CD4-positive, alpha-beta T cell treated with Interleukin-10 for 1 hour (primary cell): ENCODE data around the gene SPATA3.

Experiments
- DNase-seq: peaks from one replicate; pipeline ENCODE4 v3.0.0-alpha.2; 2020

SPATA3 gene

GRCh38 chr2:231032575-231033140 is 36.7 kb downstream of the SPATA3 start:
- DNase-seq = no peak

GRCh38 chr2:231033147-231034132 is 37.5 kb downstream of the SPATA3 start:
- DNase-seq = no peak

- DNase-seq = no peak
Observed at GRCh38 chr2:231034291-231034882, 38.5 kb downstream of the SPATA3 start.

GRCh38 chr2:231036131-231036530 is 40.2 kb downstream of the SPATA3 start:
- DNase-seq = no peak

- DNase-seq = no peak
Observed at GRCh38 chr2:231036578-231037106, 40.7 kb downstream of the SPATA3 start.

GRCh38 chr2:231037202-231037730 is 41.3 kb downstream of the SPATA3 start, which contains the start of gene C2orf72:
Gene C2orf72 (plus strand): TSS chr2:231037523. CDS start chr2:231037566, 43 bp downstream.
- DNase-seq = no peak

GRCh38 chr2:231037731-231038482 is 42.0 kb downstream of the SPATA3 start:
- DNase-seq = no peak

- no peak for DNase-seq
Observed at GRCh38 chr2:231038483-231039293, 42.8 kb downstream of the SPATA3 start.

GRCh38 chr2:231039294-231039664 is 43.4 kb downstream of the SPATA3 start:
- no peak for DNase-seq

GRCh38 chr2:231039821-231040364 is 44.0 kb downstream of the SPATA3 start:
- DNase-seq = no peak

GRCh38 chr2:231041061-231041689 is 45.3 kb downstream of the SPATA3 start:
- DNase-seq = no peak

GRCh38 chr2:231043796-231044195 is 47.9 kb downstream of the SPATA3 start:
- no peak for DNase-seq

GRCh38 chr2:231046916-231047273 is 51.0 kb downstream of the SPATA3 start:
- DNase-seq = no peak

GRCh38 chr2:231047274-231047922 is 51.5 kb downstream of the SPATA3 start:
- no peak for DNase-seq

- DNase-seq = no peak
Observed at GRCh38 chr2:231047923-231048915, 52.3 kb downstream of the SPATA3 start.

- no peak for DNase-seq
Observed at GRCh38 chr2:231049286-231050017, 53.5 kb downstream of the SPATA3 start.

- no peak for DNase-seq
Observed at GRCh38 chr2:231050018-231050901, 54.3 kb downstream of the SPATA3 start.
